GM18867 (cell line): ENCODE measurements around the gene KHNYN.
"Not testable (repeated sequence)": the region's sequence is repeated elsewhere in the genome, so short reads cannot be mapped to it uniquely, and the experiment has no call there.

ENCODE experiments used
- ATAC-seq: cut with Tn5 transposase; IDR thresholded peaks from one replicate; pipeline ENCODE4 v1.9.1; 2021; ENCODE audit warnings: mild to moderate bottlenecking, moderate library complexity; ENCODE audit not compliant: unreplicated experiment

KHNYN gene

DNA sequence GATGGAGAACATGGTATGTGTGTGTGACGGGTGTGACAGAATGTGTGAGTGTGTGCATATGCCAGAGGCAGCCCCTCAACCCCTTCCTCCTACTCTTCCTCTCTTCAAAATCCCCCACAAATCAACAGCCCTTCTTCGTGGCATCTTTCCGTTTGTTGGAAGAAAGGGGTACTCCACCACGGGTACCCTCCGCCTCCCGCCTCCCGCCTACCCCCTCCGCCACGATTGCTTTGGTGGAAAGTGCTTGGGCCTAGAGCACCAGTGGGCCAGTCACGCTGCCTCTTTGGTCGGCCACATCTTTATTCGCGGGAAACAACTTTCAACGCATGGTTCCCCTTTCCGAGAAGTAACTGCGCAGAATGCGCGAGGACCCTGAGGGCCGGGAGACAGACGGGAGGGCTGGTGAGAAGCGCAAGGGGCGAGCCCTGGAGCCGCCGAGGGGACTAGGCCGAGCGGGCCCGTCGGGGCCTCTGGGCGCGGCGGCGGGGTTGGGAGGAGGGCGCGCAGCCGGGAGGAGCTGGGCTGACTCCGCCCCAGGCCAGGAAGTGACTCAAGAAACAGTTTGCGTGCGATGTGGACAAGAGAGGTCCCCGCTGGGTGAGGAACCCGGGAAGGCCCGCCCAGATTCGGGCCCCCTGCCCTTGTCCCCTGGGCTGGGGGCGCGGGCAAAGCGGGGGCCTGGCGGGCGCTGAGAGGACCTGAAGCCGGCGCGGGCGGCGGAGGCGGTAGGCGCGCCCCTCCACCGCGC lies at the start of gene KHNYN, which contains the start of gene CBLN3:
TSS of gene KHNYN (plus strand) at position 560 of the 748 bp plus-strand sequence. CDS start 777 bp downstream, outside the sequence.
TSS of gene CBLN3 (minus strand) at position 274 of the 748 bp plus-strand sequence. CDS start 614 bp downstream, outside the sequence.
- peak; percentile 85 for ATAC-seq

GRCh38 chr14:24381363-24382063 lies 48.2 kb upstream of the KHNYN start:
- no peak for ATAC-seq

- no peak for ATAC-seq
Measured at GRCh38 chr14:24382064-24382371, 47.7 kb upstream of the KHNYN start.

DNA sequence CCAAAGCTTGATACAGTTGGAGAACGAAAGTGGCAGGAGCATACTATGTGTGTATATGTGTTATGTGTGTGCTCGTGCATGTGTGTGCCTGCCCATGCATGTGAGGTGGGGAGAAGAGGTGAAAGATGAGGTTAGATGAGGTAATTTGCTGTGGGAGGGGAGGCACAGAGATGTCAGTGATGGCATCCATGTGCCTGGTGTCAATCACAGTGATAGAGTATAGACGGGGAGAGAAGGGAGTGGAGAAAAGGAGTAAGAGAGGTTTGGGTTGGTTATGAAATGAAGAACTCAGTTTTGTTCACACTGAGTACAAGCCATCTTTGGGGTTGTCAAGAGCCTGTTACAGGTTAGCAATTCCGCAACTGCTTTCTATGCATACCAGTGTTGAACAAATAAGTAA lies 45.6 kb upstream of the KHNYN start:
- no peak for ATAC-seq

GRCh38 chr14:24385524-24385923 lies 44.2 kb upstream of the KHNYN start:
- no peak for ATAC-seq

DNA sequence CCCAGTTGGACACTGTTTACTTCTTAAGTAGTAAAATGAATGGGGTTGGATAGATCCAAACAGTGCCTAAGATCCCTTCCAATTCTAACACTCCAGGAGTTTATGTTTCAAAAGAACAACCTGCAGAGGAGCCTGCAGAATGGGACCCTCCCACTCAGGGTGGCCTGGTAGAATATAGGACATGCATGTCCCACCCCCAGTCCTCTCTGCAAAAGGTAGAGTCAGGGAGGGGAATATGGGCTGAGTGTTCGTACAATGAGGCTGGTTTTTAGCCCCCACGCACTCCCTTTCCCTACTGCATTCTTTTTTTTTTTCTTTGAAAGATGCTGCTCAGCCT lies 42.8 kb upstream of the KHNYN start:
- no peak for ATAC-seq

- ATAC-seq, result not testable (repeated sequence)
Measured at GRCh38 chr14:24387579-24387978, 42.2 kb upstream of the KHNYN start.

DNA sequence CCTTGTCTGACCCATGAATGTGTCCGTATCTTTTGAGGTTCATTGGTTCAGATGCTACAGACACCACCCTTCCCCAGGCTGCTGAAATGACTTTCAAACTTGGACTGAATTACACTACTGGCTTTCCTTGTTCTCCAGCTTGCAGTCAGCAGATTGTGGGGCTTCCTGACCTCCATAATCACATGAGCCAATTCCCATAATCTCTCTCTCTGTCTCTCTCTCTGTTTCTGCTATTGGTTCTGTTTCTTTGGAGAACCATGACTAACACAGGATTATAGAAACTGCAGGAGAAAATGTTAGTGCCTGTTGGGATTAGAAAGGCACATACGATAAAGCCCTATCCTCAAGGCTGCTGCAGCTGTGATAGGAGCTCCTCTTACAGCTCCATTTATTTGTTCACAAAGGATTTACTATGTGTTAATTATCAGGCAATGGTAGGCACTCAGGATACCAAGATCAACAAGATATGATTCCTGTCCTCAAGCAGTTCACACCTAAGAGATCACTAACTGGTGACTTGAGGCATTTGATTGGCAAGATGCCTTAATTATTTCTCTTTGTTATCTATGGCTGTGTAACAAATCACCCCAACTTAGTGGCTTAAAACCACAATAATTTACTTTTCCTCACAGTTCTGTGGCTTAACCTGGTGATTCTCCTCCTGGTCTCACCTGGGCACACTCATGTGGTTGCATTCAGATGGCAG lies 41.1 kb upstream of the KHNYN start:
- no peak for ATAC-seq

DNA sequence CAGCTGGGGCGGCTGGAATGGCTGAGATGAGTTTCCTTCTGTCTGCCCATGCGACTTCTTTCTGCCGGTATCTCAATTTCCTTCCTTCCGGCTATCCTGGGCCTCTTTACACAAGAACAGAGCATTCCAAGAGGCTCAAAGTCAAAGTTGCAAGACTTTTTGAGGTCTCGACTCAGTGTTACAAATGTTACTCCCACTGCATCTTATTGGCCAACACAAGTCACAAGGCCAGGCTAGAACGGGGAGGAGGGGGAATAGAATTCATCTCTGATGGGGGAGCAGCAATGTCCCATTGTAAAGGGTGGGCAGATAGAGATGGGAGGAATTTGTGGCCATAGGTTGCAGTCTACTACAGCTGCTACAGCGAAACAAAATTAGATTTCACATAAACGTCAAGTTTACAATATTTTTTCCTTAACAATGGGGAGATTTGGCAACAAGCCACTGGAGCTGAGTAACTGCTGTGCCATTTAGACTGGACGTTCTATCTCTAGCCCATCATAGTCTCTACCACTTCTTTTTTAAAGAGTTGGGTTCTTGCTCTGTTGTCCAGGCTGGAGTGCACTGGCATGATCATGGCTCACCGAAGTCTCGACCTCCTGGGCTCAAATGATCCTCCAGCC lies 40.4 kb upstream of the KHNYN start:
- no peak for ATAC-seq

GRCh38 chr14:24390701-24391468 lies 38.9 kb upstream of the KHNYN start:
- no peak for ATAC-seq

DNA sequence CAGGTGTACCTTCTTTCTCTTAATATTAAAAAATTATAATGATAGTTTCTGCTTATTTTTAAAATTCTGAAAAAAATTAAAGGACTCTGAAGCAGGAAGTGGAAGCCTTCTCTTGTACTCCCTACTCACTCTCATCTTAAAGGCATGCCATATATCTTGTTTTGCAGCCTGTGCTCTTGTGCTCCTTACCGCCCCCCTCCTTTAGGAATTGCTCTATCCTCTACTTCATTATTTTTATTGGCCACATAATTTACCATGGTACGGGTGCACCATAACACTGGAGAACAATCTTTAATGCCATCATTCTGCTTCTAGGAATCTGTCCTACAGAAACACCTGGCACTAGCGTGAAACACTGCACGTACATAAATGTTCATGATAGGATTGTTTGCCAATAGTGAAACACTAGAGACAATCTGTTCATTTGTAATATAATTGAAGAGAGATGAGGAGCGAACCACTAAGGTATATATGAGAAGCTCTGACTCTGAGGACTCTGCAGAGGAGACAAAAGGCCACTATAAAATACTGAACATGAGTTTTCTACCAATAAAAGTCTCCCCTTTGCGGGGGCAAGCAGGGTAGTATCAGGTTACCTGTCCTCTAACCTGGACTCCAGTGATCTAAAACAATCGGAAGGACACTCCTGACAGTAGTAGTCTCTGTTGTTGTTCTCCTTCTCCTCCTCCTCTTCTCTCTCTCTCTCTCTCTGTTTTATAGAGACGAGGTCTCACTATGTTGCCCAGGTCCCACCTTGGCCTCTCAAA lies 37.2 kb upstream of the KHNYN start:
- ATAC-seq, result no peak

GRCh38 chr14:24394275-24394674 lies 35.5 kb upstream of the KHNYN start:
- ATAC-seq, result no peak

DNA sequence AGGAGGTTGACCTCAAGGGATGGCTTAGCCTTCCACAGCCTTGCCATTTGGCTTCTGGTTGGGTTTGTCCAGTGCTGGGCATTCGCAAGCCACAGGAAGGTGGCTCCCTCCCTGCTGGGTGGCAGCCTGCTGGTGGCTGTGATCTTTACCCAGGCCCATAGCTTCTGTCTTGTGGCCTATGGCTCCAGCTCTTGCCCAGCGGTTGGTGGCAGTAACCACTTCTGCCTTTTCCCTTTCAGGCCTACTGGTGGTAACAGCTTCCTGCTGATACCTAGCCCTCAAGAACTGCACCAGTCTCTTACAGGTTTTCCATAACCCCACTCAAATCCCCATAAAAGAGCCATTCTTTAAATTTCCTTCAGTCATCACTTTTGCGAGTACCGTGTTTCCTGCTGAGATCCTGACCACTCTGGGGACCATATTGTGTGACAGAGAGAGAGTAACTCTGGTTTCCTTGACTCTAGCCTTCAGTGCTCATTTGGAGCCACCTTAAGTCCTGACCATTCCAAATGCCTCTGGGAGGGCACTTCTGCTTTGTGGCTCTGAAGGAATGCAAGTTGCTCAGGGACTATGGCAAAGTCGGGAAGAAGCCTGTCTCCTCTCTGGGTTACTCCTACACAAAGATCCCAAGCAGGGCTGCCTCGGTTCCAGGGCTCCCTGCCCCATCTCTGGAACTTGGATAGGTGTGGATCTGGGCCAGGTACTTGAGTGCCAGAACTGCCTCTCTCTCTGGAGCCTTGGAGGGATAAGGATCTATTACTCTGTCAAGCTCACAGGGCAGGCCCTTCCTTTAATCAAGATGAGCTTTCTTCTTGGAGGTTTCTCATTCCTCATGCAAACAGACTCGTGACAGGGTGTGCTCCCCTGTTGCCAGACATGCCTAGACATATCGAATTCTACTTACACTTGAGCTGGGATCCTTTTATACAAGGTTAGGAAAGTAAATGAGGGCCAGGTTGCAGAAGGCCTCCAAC lies 33.9 kb upstream of the KHNYN start:
- ATAC-seq, result no peak

- no peak for ATAC-seq
Measured at GRCh38 chr14:24397639-24398292, 32.0 kb upstream of the KHNYN start.

GRCh38 chr14:24398293-24398652 lies 31.5 kb upstream of the KHNYN start:
- no peak for ATAC-seq

GRCh38 chr14:24398653-24399446 lies 30.9 kb upstream of the KHNYN start, which contains the start of gene NYNRIN:
Gene NYNRIN, plus strand, starts transcription at chr14:24399003. Its CDS starts 244 bp downstream, at chr14:24399247.
- no peak for ATAC-seq

GRCh38 chr14:24399447-24399822 lies 30.3 kb upstream of the KHNYN start:
- no peak for ATAC-seq
